Esophagus muscularis mucosa (tissue), 4 donors: ENCODE measurements around the gene IL34.

Experiments
- CTCF ChIP-seq, 3 experiments: fragments of 200-600 bp in 2 of 3; fragments of 450-650 bp in 1 of 3; sonication (generic) in 2 of 3; IDR thresholded peaks; one replicate each; pipeline ENCODE4 v1.5.1; 2017 to 2019; ENCODE audit warnings: antibody characterized with exemption in 3 of 3, mild to moderate bottlenecking in 2 of 3, moderate library complexity in 1 of 3
- EP300 ChIP-seq: sonication (generic); formaldehyde crosslinking; IDR thresholded peaks from one replicate; pipeline ENCODE4 v1.6.1; 2017; ENCODE audit warnings: antibody characterized with exemption
- POLR2A ChIP-seq: fragments of 450-650 bp; IDR thresholded peaks from one replicate; pipeline ENCODE4 v1.6.1; 2017; ENCODE audit warnings: antibody characterized with exemption, moderate library complexity, mild to moderate bottlenecking, low read depth
- POLR2AphosphoS5 ChIP-seq, 2 donors: sonication (generic); formaldehyde crosslinking; IDR thresholded peaks; one replicate each; pipeline ENCODE4 v1.6.1; 2017; ENCODE audit warnings: antibody characterized with exemption in 2 of 2

- no peak for TF ChIP-seq EP300
- no peak for TF ChIP-seq CTCF (IDR thresholded peaks at IDR 0.05)
- TF ChIP-seq POLR2AphosphoS5 (IDR thresholded peaks at IDR 0.05), result no peak
- no peak for TF ChIP-seq POLR2A
Observed at GRCh38 chr16:70676675-70677498, 30.5 kb downstream of the IL34 start.
